ENCODE measurements around the gene COBL. TPM values are rescaled to one million over a fixed set of nuclear protein-coding genes. Genes with fewer than 3 reads are reported as not detected.
A peak's percentile ranks its signal among the peaks of the same experiment; 100 is the strongest.

COBL gene
- total RNA-seq, 1 experiment from 2014 or later = 0.03 TPM

DNA sequence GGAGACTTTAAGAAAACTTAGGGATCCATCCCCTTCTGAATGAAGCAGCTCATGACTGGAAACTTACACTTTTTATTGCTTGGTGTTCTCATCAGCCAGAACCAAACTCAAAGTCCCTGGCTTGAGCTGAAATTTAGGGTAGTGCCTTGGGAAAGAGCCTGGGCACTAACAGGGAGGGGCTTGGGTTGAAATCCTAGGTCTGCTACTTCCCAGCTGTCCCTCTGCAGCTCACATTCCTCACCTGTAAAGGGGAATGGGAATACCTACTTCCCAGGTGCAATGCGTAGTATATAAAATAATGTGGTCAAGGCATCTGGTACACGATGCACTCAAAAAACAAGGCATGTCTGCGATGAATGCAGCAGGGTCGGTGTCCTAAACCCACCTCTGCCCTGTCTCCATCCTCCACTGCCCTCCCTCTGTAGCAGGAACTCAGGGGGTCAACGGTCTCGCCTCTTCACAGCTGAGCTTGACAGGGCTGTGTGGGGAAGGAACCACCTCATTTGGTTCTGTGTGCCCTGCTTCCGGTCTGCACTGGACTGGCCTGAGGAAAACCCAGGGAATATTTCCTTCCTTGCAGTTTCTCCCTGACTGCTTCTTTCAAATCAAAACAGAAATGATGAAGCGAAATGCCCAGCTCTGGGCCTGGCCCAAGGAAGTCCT is 80.0 kb downstream of the COBL start:
- Histone ChIP-seq H3K9me3 (no peaks in the 10 kb centered on the region), H3K36me3 (no peaks in the 10 kb centered on the region), H3K27me3 (no peaks in the 10 kb centered on the region), H3K4me3 (no peak overlapping the region)
- DNase-seq = no peak

GRCh38 chr7:51235593-51236313 is 80.9 kb downstream of the COBL start:
- Histone ChIP-seq H3K4me3 (no peak overlapping the region), H3K9me3 (no peaks in the 10 kb centered on the region), H3K27me3 (no peaks in the 10 kb centered on the region), H3K36me3 (no peaks in the 10 kb centered on the region)
- DNase-seq = no peak

DNA sequence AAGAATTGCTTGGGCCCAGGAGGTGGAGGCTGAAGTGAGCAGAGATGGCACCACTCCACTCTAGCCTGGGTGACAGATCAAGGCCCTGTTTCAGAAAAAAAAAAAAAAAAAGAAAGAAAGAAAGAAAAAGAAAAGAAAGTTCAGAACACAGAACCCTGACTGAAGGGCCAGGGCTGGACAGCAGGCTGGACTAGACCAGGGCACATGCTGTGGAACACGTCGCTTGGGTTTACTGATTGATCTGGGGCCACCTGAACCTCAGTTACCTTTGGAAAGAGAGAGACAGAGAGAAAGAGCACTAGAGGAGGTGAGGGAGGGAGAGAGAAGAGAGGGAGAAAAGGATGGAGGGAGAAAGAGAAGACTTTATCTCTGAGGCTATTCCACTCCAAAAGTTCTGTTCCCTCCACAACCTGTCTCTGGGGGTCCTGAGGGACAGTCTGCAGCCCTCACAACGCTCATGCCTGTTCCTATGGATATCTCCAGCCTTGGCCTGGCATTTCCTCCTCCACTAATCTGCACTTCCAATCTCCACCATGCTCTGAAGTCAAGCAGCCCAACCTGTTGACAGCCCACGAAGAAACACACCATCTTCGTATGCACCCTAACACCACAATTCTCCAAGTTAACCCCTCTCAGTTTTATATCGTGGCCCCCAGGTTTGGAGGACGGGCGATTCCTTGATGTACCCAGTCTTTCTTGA is 81.8 kb downstream of the COBL start:
- no peak for DNase-seq
- no peaks in the 10 kb centered on the region for H3K36me3 ChIP-seq
- H3K9me3 ChIP-seq = no peaks in the 10 kb centered on the region
- H3K4me3 ChIP-seq = no peak overlapping the region
- H3K27me3 ChIP-seq = no peaks in the 10 kb centered on the region

- no peaks in the 10 kb centered on the region for H3K27me3 ChIP-seq
- no peaks in the 10 kb centered on the region for H3K36me3 ChIP-seq
- no peak overlapping the region for H3K4me3 ChIP-seq
- no peaks in the 10 kb centered on the region for H3K9me3 ChIP-seq
- DNase-seq = no peak
Measured at GRCh38 chr7:51234139-51234538, 82.5 kb downstream of the COBL start.

DNA sequence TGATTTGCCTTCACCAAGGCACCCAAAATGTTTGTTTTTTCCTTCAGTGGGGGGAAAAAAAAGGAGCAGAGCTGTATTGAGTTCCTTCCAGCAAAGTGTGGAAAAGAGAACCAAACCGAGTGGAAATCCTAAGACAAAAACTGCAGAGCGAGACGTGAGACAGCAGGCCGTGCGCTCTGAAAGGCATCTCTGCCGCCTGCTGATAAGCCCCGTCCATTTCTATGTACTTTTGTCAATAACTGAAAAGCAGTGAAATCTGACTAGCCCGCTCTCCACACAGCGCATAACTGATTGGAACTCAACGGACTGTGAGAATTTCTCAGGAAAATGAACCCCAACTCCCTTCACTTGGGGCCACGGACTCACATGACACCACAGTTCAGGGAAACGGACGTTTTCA is 83.2 kb downstream of the COBL start:
- H3K36me3 ChIP-seq = no peaks in the 10 kb centered on the region
- H3K4me3 ChIP-seq = no peak overlapping the region
- no peaks in the 10 kb centered on the region for H3K27me3 ChIP-seq
- no peaks in the 10 kb centered on the region for H3K9me3 ChIP-seq
- DNase-seq = no peak

DNA sequence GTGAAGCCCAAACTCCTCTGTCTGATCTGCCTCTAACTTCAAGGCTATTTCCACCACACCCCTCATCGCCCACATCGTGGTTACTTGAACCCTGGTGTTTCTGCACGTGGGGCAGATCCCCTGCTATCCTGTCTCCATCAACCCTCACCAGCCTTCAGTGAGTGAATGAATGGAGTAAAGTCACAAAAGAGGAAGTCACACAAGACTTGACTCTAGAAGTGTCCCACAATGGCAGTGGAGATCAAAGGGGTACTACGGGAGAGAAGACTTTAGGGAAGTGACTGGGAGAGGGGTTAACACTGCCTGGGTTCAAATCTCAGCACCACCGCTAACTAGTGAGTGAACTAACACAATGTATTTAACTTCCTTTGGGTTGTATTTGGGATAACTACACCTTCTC is 85.9 kb downstream of the COBL start:
- H3K4me3 ChIP-seq = no peak overlapping the region
- H3K36me3 ChIP-seq = no peaks in the 10 kb centered on the region
- no peak for DNase-seq
- no peaks in the 10 kb centered on the region for H3K9me3 ChIP-seq
- no peaks in the 10 kb centered on the region for H3K27me3 ChIP-seq

- no peak for DNase-seq
- Histone ChIP-seq H3K4me3 (no peak overlapping the region), H3K36me3 (no peaks in the 10 kb centered on the region), H3K27me3 (no peaks in the 10 kb centered on the region), H3K9me3 (no peaks in the 10 kb centered on the region)
Measured at GRCh38 chr7:51230324-51230625, 86.3 kb downstream of the COBL start.

DNA sequence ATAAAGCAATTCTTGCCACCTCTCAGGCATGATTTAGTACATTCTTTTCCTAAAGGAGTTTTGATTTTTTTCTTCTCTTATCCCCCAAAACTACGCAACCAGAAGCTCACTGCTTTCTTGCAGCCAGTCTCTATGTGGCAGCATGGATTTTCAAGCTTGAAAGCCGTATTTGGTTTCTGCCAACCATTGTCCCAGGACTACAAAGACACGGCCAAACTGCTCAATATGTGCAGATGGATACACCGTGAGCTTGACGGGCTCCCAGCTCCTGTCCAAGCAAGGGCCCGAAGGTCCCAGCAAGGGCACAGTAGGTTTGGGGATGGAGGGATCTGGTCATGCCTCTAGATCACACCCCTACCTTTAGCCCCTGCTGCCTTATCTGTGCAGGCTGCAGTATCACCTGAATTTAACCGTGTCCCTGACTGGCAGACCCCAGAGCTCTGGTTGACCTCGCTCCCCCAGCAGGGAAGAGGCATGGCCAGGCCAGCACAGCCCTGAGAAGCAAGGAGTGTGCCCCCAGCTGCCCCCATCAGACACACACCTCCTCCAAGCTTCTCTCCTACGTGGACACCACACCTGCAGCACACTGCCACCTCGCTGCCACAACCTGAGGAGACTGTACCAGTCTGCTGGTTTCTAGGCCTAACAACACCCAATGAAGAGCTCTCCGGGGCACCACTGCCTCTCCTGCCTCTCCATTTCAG is 86.8 kb downstream of the COBL start:
- DNase-seq = no peak
- Histone ChIP-seq H3K9me3 (no peaks in the 10 kb centered on the region), H3K4me3 (no peak overlapping the region), H3K27me3 (no peaks in the 10 kb centered on the region), H3K36me3 (no peaks in the 10 kb centered on the region)

GRCh38 chr7:51229106-51229537 is 87.5 kb downstream of the COBL start:
- DNase-seq = no peak
- Histone ChIP-seq H3K4me3 (no peak overlapping the region), H3K36me3 (no peaks in the 10 kb centered on the region), H3K27me3 (no peaks in the 10 kb centered on the region), H3K9me3 (no peaks in the 10 kb centered on the region)

GRCh38 chr7:51228386-51228958 is 88.1 kb downstream of the COBL start:
- DNase-seq = no peak
- H3K4me3 ChIP-seq = no peak overlapping the region
- H3K9me3 ChIP-seq = no peaks in the 10 kb centered on the region
- H3K36me3 ChIP-seq = no peaks in the 10 kb centered on the region
- H3K27me3 ChIP-seq = no peaks in the 10 kb centered on the region

DNA sequence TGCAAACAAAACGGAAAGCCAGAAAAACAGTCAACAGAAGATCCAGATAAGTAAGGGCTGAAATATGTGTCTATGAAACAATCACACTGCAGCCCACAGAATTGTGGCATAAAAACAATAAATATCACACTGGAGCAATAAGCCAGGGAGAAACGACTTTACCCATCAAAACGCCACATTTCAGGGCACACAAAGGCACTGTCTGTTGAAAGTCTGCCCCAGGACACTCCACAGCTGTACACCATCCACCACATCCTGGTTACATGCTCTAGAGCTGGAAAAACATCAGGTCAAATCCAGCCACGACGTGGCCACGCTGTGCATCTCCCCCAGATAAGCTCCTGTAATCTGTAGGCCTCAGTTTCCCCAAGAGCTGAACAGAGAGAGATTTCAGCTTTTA is 88.7 kb downstream of the COBL start:
- Histone ChIP-seq H3K36me3 (no peaks in the 10 kb centered on the region), H3K9me3 (no peaks in the 10 kb centered on the region), H3K27me3 (no peaks in the 10 kb centered on the region), H3K4me3 (no peak overlapping the region)
- no peak for DNase-seq

DNA sequence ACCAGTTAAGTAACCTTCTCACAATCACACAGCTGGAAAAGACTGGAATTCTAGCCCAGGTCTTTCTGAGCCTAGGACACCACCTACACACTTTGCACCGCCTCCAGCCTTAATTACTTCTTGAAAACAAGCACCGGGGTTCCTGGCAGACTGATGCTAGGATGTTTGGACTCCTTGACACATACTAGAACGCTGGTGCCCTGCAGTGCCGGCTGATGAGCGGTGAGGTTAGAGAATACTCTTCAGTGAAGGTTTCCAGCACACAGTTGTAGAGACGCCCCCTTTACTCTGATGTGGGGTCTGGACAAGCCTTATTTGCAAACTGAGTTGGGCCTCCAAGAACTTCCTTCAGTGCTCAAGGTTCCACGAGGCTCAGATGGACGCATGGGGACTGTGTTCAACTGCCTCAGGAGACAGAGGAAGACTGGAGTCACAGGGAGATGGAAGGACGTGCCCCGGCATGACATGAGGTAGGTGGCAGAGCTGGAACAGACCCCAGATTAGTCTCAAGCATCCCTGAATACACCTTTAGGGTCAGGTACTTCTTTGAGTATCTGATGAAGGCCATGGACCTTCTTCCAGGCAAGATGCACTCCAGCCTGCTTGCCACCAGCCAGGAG is 89.6 kb downstream of the COBL start:
- H3K4me3 ChIP-seq = no peak overlapping the region
- H3K9me3 ChIP-seq = no peaks in the 10 kb centered on the region
- H3K36me3 ChIP-seq = no peaks in the 10 kb centered on the region
- no peak for DNase-seq
- no peaks in the 10 kb centered on the region for H3K27me3 ChIP-seq

GRCh38 chr7:51226063-51226755 is 90.4 kb downstream of the COBL start:
- Histone ChIP-seq H3K9me3 (no peaks in the 10 kb centered on the region), H3K4me3 (no peak overlapping the region), H3K36me3 (no peaks in the 10 kb centered on the region), H3K27me3 (no peaks in the 10 kb centered on the region)
- DNase-seq = peak; percentile 63

GRCh38 chr7:51224811-51225595 is 91.6 kb downstream of the COBL start:
- no peak overlapping the region for H3K4me3 ChIP-seq
- H3K36me3 ChIP-seq = no peaks in the 10 kb centered on the region
- no peaks in the 10 kb centered on the region for H3K9me3 ChIP-seq
- H3K27me3 ChIP-seq = no peaks in the 10 kb centered on the region
- no peak for DNase-seq

GRCh38 chr7:51223505-51223904 is 93.1 kb downstream of the COBL start:
- Histone ChIP-seq H3K4me3 (no peak overlapping the region), H3K9me3 (no peaks in the 10 kb centered on the region), H3K27me3 (no peaks in the 10 kb centered on the region), H3K36me3 (no peaks in the 10 kb centered on the region)
- no peak for DNase-seq
